Activated CD4-positive, CD25-positive, alpha-beta regulatory T cell treated with anti-CD3 and anti-CD28 coated beads, Interleukin-2, amount 50 U/mL, for 24 hours (primary cell): ENCODE measurements around the gene TECTA.
"Not testable (repeated sequence)": the region's sequence is repeated elsewhere in the genome, so short reads cannot be mapped to it uniquely, and the experiment has no call there.

Source experiments
- ATAC-seq, 2 donors: fragments of 150-1000 bp; cut with Tn5 transposase; one replicate each; pipeline ENCODE4 v1.10.0; 2021; ENCODE audit warnings: mild to moderate bottlenecking in 1 of 2, moderate library complexity in 1 of 2

Gene TECTA

DNA sequence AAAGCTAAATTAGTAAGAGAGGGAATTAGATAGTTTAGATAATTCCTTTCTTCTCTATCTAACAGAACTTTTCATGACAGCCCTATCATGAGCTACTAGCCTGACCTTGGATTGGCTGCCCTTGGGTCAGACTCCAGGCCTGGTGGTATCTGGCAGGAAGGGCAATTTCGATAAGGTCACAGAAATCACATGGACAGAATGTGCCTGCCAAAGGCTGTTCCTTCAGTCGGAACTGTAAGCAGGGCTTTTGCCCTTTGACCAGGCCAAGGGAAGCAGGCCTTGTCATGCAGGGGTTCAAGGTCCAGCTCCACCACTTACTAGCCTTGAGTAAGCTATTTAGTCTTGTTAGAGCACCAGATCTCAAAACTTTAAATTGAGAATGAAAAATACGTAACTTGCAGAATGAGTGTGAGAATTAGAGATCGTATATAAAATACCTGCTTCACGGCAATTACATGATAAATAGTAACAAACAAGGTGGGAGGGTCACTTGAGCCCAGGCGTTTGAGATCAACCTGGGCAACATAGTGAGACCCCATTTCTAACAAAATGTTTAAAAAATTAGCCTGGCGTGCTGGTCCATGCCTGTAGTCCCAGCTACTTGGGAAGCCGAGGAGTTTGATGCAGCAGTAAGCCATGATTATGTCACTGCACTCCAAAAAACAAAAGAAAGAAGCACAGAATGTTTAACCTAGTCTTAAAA, 130.7 kb downstream of the TECTA start:
- no peak for ATAC-seq

DNA sequence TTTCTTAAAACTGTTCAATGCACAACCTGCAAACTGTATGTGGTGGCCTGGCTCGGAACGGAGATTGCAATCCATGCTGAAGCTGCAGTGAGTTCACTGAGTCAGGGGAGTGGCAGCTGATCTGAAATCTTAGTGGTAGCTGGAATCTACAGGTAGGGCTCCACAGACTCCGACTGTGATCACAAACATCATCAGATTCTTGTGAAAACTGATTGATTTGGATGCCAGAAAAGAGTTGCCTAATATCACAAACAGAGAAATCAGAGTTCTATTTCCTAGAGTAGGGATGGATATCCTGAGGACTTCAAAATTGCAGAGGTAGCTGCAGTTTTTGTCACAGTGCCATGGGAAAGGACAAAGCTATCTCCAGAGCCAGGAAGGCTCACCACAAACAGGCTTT, 134.0 kb downstream of the TECTA start:
- no peak for ATAC-seq

DNA sequence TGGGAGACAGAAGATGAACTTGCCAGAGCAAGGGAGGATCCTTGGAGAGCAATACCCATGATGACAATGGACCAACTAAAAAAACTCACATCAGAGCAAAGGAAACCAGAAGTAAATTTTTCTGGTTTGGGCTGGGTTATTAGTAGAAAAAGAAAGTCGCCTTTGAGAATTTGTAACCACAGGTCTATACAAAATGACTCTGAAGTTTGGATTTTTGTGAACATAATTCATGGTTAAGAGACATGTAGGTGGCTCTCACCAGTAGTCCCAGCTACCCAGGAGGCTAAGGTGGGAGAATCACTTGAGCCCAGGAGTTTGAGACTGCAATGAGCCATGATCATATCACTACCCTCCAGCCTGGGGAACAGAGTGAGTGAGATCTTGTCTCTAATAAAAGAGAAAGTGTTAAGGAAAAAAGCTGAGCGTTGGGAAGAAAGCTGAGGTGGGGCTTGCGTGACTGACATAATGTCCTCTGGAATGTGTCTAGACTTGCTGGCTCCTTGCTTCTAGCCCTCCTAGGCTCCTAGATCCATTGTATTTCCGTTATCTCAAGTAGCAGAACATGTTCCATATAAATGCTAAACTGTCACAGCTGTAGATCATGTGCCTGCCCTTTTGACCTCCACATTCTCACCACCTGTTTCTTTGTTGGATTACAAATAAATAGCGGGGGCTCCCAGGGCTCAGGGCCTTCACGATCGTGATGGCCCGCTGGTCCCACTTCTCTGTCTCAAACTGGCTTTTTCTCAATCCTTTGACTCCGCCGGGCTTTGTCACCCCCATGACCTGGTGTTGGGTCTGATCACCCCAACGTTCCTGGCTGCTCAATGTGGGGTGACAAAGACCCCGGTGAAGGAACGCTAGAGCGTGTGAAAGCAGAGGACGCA, 135.3 kb downstream of the TECTA start:
- ATAC-seq: peak in 1 of 2 donors; percentile 63

DNA sequence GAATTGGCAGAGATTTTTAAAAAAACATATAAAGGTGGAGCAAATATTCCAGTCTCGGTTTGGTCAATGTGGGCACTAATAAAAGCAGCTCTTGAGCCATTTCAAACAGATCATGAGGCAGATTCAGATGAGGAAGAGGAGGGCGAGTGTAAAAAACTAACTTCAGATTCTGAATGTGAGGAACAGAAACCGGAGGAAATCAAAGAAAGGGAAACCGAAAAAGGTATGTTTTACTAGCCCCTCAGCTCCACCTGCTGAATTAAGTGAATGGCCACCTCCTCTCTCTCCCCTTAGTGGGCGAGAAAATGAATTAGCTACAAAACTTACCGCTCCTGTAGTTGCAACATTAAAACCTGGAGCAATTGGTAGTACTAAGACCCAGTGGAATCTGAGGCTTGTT, 136.2 kb downstream of the TECTA start:
- ATAC-seq: not testable (repeated sequence)

- no peak for ATAC-seq
Measured at GRCh38 chr11:121237686-121238658, 136.9 kb downstream of the TECTA start.

DNA sequence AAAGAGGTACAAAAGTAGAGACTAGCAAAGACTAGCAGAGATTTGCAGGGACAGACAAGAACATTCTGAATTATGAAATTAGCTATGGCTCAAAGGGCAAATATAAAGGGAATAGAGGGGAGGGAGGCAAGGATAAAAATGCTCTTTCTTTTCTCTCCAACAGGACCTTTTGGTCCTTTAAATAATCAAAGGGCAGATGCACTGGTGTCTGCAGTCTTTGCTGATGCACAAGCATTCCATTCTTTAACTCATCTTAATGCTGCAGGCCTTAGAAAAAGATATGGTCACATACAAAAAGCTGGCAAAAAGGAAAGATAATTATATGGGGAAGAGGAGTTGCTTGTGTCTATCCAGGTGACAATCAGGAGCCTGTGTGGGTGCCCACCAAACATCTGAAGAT, 137.9 kb downstream of the TECTA start:
- ATAC-seq: no peak

- ATAC-seq: not testable (repeated sequence)
Measured at GRCh38 chr11:121240001-121240400, 139.0 kb downstream of the TECTA start.

GRCh38 chr11:121240650-121241303, 139.7 kb downstream of the TECTA start:
- ATAC-seq: no peak
